HCT116 (cell line): ENCODE data around the gene ELF1. TPM values are rescaled to one million over a fixed set of nuclear protein-coding genes. Genes with fewer than 3 reads are reported as not detected.

Source experiments
- ATAC-seq: fragments of 200-7000 bp; cut with Tn5 transposase; 2 replicates; pipeline ENCODE4 v1.9.1; 2020; ENCODE audit warnings: mild to moderate bottlenecking, moderate library complexity
- BruUV-seq: library from RNA; stranded (reverse); fragments of 400-500 nt; replicated peaks from 2 replicates; lab custom pipeline; 2021; lab: Mats Ljungman, UMichigan
- CTCF ChIA-PET: fragments of 300-600 bp; sonication (Branson Sonifier 250); formaldehyde crosslinking; loops from one replicate; lab custom pipeline; 2021; ENCODE audit warnings: antibody characterized with exemption; lab: Charles Lee
- POLR2A ChIA-PET: fragments of 300-600, 350-600 bp; sonication (Branson Sonifier 250); formaldehyde crosslinking; loops from one replicate; lab custom pipeline; 2021; ENCODE audit warnings: antibody characterized with exemption; lab: Charles Lee
- RAD21 ChIA-PET, 2 experiments: fragments of 300-600 bp; sonication (Branson Sonifier 250); formaldehyde crosslinking; loops; one replicate each; lab custom pipeline; 2023; ENCODE audit warnings: low total read pairs in 2 of 2; ENCODE audit not compliant: uncharacterized antibody in 2 of 2, unreplicated experiment in 2 of 2, low non-redundant PET in 1 of 2; lab: Charles Lee
- DNase-seq: peaks from one replicate; pipeline ENCODE4 v3.0.0-alpha.2; 2010; ENCODE audit warnings: low read depth, low spot score
- H2AFZ ChIP-seq: fragments of 200-600 bp; shearing (Covaris generic), sonication (generic); 2 replicates; pipeline ENCODE4 v1.6.1; 2017; ENCODE audit warnings: low read depth, mixed run types, mixed read lengths, antibody characterized with exemption, low read length; ENCODE audit not compliant: poor library complexity, severe bottlenecking
- H3K27ac ChIP-seq: 2 replicates; pipeline ENCODE4 v1.5.1; 2012; ENCODE audit warnings: low read depth, low read length
- H3K27me3 ChIP-seq: fragments of 200-600 bp; sonication (generic); 2 replicates; pipeline ENCODE4 v1.6.1; 2016; ENCODE audit warnings: mixed run types, low read length, mixed read lengths; ENCODE audit not compliant: insufficient read depth
- H3K36me3 ChIP-seq, 2 experiments: fragments of 200-500 bp in 1 of 2; fragments of 200-600 bp in 1 of 2; sonication (Bioruptor generic) in 1 of 2; sonication (generic) in 1 of 2; 2 replicates each; pipeline versions ENCODE4 v1.5.1 to v1.6.1; 2014 to 2016; ENCODE audit warnings: low read length in 2 of 2, inconsistent platforms in 1 of 2, mixed read lengths in 1 of 2, mixed run types in 1 of 2; ENCODE audit not compliant: insufficient read depth in 2 of 2, control insufficient read depth in 1 of 2
- H3K4me1 ChIP-seq, 2 experiments: fragments of 200-600 bp in 1 of 2; sonication (generic) in 1 of 2; 2 replicates each; pipeline versions ENCODE4 v1.5.1 to v1.6.1; 2012 to 2017; ENCODE audit warnings: low read length in 2 of 2, inconsistent platforms in 1 of 2, mild to moderate bottlenecking in 1 of 2, mixed read lengths in 1 of 2, mixed run types in 1 of 2, moderate library complexity in 1 of 2; ENCODE audit not compliant: insufficient read depth in 2 of 2, control insufficient read depth in 1 of 2
- H3K4me2 ChIP-seq: fragments of 200-600 bp; sonication (generic); 2 replicates; pipeline ENCODE4 v1.6.1; 2017; ENCODE audit warnings: mixed run types, low read length, mixed read lengths
- H3K4me3 ChIP-seq, 2 experiments: fragments of 200-600 bp in 1 of 2; sonication (generic) in 1 of 2; replicated peaks in 1 of 2; 2 replicates each; pipeline ENCODE4 v1.5.1; 2011 to 2016; ENCODE audit warnings: low read length in 2 of 2, control low read depth in 1 of 2, low read depth in 1 of 2, mild to moderate bottlenecking in 1 of 2, mixed read lengths in 1 of 2, mixed run types in 1 of 2
- H3K79me2 ChIP-seq: fragments of 200-600 bp; sonication (generic); 2 replicates; pipeline ENCODE4 v1.6.1; 2017; ENCODE audit warnings: mild to moderate bottlenecking, mixed run types, low read length, moderate library complexity, mixed read lengths; ENCODE audit not compliant: insufficient read depth
- H3K9ac ChIP-seq: fragments of 200-600 bp; sonication (generic); 2 replicates; pipeline ENCODE4 v1.6.1; 2016; ENCODE audit warnings: low read length, mixed read lengths
- H3K9me2 ChIP-seq: fragments of 200-600 bp; sonication (generic), shearing (Covaris generic); 2 replicates; pipeline ENCODE4 v1.6.1; 2017; ENCODE audit warnings: mixed run types, mild to moderate bottlenecking, moderate library complexity; ENCODE audit not compliant: insufficient read depth
- H3K9me3 ChIP-seq, 2 experiments: fragments of 200-500 bp in 1 of 2; fragments of 200-600 bp in 1 of 2; sonication (Bioruptor generic) in 1 of 2; sonication (generic) in 1 of 2; 2 replicates each; pipeline ENCODE4 v1.6.1; 2014 to 2017; ENCODE audit warnings: low read length in 2 of 2, mixed read lengths in 2 of 2, inconsistent platforms in 1 of 2, low read depth in 1 of 2, mild to moderate bottlenecking in 1 of 2, mixed run types in 1 of 2, moderate library complexity in 1 of 2; ENCODE audit not compliant: control insufficient read depth in 1 of 2, insufficient read depth in 1 of 2
- H4K20me1 ChIP-seq: fragments of 200-600 bp; sonication (generic), shearing (Covaris generic); 2 replicates; pipeline ENCODE4 v1.6.1; 2017; ENCODE audit warnings: mixed run types, mild to moderate bottlenecking, moderate library complexity; ENCODE audit not compliant: insufficient read depth
- CBX3 ChIP-seq: IDR thresholded peaks from 2 replicates; pipeline ENCODE4 v1.6.1; 2012; ENCODE audit warnings: low read depth
- EGR1 ChIP-seq: IDR thresholded peaks from 2 replicates; pipeline ENCODE4 v1.6.1; 2012; ENCODE audit warnings: low read depth
- FOSL1 ChIP-seq: IDR thresholded peaks from 2 replicates; pipeline ENCODE4 v1.6.1; 2012; ENCODE audit warnings: low read depth
- POLR2AphosphoS5 ChIP-seq: IDR thresholded peaks from 2 replicates; pipeline ENCODE4 v1.6.1; 2011; ENCODE audit warnings: mild to moderate bottlenecking, low read depth, low read length, moderate library complexity
- SIN3A ChIP-seq: IDR thresholded peaks from 2 replicates; pipeline ENCODE4 v1.6.1; 2012; ENCODE audit warnings: low read depth
- SP1 ChIP-seq: IDR thresholded peaks from 2 replicates; pipeline ENCODE4 v1.6.1; 2012; ENCODE audit warnings: low read depth
- ZNF274 ChIP-seq: fragments of 200-500 bp; sonication (Bioruptor generic); IDR thresholded peaks from 2 replicates; pipeline ENCODE4 v1.6.1; 2014; ENCODE audit warnings: mild to moderate bottlenecking, low read depth, low read length, inconsistent platforms
- intact Hi-C: fragments of 100-400 bp; cut with micrococcal nuclease; formaldehyde crosslinking; loops from 2 replicates; pipeline ENCODE4 v1.10.0; 2022
- total RNA-seq: library from RNA; stranded (reverse); gene quantifications from one replicate; pipeline ENCODE4 v1.2.1, GENCODE V29; 2021; ENCODE audit not compliant: unreplicated experiment
- TF ChIP-seq, protein P1 (sequence below): IDR thresholded peaks from 2 replicates; pipeline ENCODE4 v1.6.1; 2012

The ELF1 gene
- total RNA-seq, 1 experiment from 2014 or later, result 30.0 TPM

DNA sequence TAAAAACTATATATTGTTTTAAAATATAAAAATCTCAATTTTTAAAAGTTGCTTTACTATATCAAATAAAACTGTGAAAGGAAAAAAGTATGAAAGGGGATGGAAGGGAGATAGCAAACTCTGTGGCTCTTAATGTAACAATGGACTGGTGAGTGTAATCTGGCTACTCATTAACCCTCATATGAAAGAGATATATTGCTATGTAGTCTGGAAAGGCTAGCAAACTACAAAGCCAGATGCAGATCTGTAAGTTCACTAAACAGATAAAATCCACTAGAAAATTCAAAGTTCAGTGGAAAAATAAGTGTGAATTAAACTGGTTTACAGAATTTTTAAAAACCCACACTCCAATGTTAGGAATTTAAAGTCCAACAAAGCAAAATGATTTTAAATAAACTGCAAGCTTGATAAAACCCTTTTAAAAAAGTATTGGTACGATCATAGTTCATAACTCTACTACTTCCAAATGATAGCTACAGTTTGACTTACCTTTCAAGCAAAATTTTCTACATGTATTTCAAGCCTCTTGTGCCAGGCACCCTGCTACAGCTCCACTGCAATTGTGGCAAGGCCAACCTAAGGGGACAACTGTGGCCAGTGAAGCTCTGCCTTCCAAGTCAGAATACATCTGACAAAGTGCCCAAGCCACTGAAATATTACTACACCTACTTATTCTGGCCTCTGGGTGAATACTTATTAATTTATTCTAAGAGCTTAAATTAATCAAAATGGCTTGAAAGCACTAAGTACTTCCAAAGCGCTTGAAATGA lies 647 bp upstream of the ELF1 start:
- DNase-seq, result no peak
- H3K27me3 ChIP-seq, result no peaks in the 10 kb centered on the region
- H2AFZ ChIP-seq, result no peak overlapping the region

DNA sequence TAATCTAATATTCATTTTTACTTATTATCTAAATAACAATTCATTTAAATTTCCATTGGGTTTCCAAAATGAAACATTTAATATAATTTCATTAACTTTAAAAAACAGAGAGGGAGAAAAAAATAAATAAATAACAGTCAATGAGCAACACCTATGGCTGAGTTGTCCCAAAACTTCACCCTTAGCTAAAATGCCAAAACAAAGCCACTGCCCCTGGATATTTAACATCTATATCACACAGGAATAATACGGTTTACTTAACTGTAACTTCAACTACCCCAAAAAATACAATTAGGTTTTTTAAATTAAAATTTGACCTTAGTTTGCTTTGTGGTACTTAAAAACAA lies 541 bp downstream of the ELF1 start:
- DNase-seq (no peak), ATAC-seq (no peak)
- Histone ChIP-seq H3K9me2 (no peaks in the 10 kb centered on the region), H3K27me3 (no peaks in the 10 kb centered on the region), H3K9ac (peak overlapping the region; percentile 76), H3K36me3 (no peaks in the 10 kb centered on the region), H3K79me2 (peaks cover 51% of the 10 kb centered on the region), H3K4me1 (peaks cover 17 to 32% of the 10 kb centered on the region in 2 experiments), H3K4me3 (peak overlapping the region; percentile 57 to 63), H3K9me3 (no peaks in the 10 kb centered on the region), H3K27ac (peak overlapping the region; percentile 64), H2AFZ (peak overlapping the region; percentile 79), H3K4me2 (peak overlapping the region; percentile 85), H4K20me1 (no peaks in the 10 kb centered on the region)
- TF ChIP-seq SIN3A, result no peak
- TF ChIP-seq, protein P1, sequence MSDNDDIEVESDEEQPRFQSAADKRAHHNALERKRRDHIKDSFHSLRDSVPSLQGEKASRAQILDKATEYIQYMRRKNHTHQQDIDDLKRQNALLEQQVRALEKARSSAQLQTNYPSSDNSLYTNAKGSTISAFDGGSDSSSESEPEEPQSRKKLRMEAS, result no peak
- BruUV-seq, result TSS peak; percentile 77
- ChIA-PET RAD21 (no interaction called here), CTCF (interaction anchor here (1.0 kb wide), 1 partner anchor 241 kb away, joined by 3 read pairs; no protein-coding TSS in a partner anchor), POLR2A (interaction anchor here (1.3 kb wide), 1 partner anchor 26 kb away, joined by 3 read pairs; no protein-coding TSS in a partner anchor)
- intact Hi-C loops, result no loop called here

More for the DNA sequence above, 647 bp upstream of the ELF1 start:
- H3K4me3 ChIP-seq, result peak overlapping the region; percentile 57 to 63; a peak in 3 of 4 replicates
- peaks cover 40% of the 10 kb centered on the region for H3K79me2 ChIP-seq
- intact Hi-C loops, result no loop called here
- peak overlapping the region; percentile 64; the same call in 1 of the 2 replicates for H3K27ac ChIP-seq
- no TSS peak for BruUV-seq
- H3K9me2 ChIP-seq, result no peaks in the 10 kb centered on the region
- peak overlapping the region; percentile 30 for H3K9ac ChIP-seq
- ATAC-seq, result peak; percentile 54; the same call in 1 of the 2 replicates
- ChIA-PET RAD21 (no interaction called here), POLR2A (interaction anchor here (1.3 kb wide), 1 partner anchor 27 kb away, joined by 3 read pairs; no protein-coding TSS in a partner anchor), CTCF (interaction anchor here (1.0 to 1.4 kb wide), 3 partner anchors 10 to 243 kb away, joined by 3 read pairs; no protein-coding TSS in a partner anchor)
- H4K20me1 ChIP-seq, result no peaks in the 10 kb centered on the region
- peaks cover 17 to 32% of the 10 kb centered on the region in 2 experiments for H3K4me1 ChIP-seq
- no peaks in the 10 kb centered on the region for H3K9me3 ChIP-seq
- TF ChIP-seq POLR2AphosphoS5 (no peak), FOSL1 (no peak), EGR1 (peak; percentile 8; the same call in 1 of the 2 replicates), CBX3 (no peak), SP1 (no peak), ZNF274 (no peak)
- H3K36me3 ChIP-seq, result no peaks in the 10 kb centered on the region
- H3K4me2 ChIP-seq, result peak overlapping the region; percentile 85
